ENCODE measurements around the gene RAB34. TPM values are rescaled to one million over a fixed set of nuclear protein-coding genes. Genes with fewer than 3 reads are reported as not detected.

RAB34 gene
- total RNA-seq, 3 donors from 2014 or later, result 105 to 129 (median 123) TPM

- no peaks in the 10 kb centered on the region for H3K27me3 ChIP-seq
- no peaks in the 10 kb centered on the region for H3K9me3 ChIP-seq
- no peak overlapping the region for H3K4me3 ChIP-seq
- no peak overlapping the region for H3K27ac ChIP-seq
- no peak for TF ChIP-seq POLR2A (IDR thresholded peaks at IDR 0.05)
- TF ChIP-seq POLR2AphosphoS5 (IDR thresholded peaks at IDR 0.05), result no peak
- TF ChIP-seq, protein P1, sequence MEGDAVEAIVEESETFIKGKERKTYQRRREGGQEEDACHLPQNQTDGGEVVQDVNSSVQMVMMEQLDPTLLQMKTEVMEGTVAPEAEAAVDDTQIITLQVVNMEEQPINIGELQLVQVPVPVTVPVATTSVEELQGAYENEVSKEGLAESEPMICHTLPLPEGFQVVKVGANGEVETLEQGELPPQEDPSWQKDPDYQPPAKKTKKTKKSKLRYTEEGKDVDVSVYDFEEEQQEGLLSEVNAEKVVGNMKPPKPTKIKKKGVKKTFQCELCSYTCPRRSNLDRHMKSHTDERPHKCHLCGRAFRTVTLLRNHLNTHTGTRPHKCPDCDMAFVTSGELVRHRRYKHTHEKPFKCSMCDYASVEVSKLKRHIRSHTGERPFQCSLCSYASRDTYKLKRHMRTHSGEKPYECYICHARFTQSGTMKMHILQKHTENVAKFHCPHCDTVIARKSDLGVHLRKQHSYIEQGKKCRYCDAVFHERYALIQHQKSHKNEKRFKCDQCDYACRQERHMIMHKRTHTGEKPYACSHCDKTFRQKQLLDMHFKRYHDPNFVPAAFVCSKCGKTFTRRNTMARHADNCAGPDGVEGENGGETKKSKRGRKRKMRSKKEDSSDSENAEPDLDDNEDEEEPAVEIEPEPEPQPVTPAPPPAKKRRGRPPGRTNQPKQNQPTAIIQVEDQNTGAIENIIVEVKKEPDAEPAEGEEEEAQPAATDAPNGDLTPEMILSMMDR (IDR thresholded peaks at IDR 0.05), result no peak
- H3K36me3 ChIP-seq, result peaks cover 6% of the 10 kb centered on the region
- no peak for DNase-seq (ENCODE audit: low spot score in 2 of 2)
- intact Hi-C loops (cut with DNase I; ENCODE audit: low total_unique reads), result no loop called here
- no peaks in the 10 kb centered on the region for H3K4me1 ChIP-seq
Measured at GRCh38 chr17:28704219-28704858, 13.3 kb downstream of the RAB34 start.

- Histone ChIP-seq H3K27me3 (no peaks in the 10 kb centered on the region), H3K36me3 (peaks cover 7% of the 10 kb centered on the region), H3K4me1 (no peaks in the 10 kb centered on the region), H3K4me3 (no peak overlapping the region), H3K9me3 (no peaks in the 10 kb centered on the region), H3K27ac (no peak overlapping the region)
- DNase-seq (ENCODE audit: low spot score in 2 of 2), result no peak
- intact Hi-C loops (cut with DNase I; ENCODE audit: low total_unique reads), result no loop called here
- TF ChIP-seq POLR2A (IDR thresholded peaks at IDR 0.05), result no peak
- TF ChIP-seq, protein P1 (IDR thresholded peaks at IDR 0.05), result no peak
- no peak for TF ChIP-seq POLR2AphosphoS5 (IDR thresholded peaks at IDR 0.05)
Measured at GRCh38 chr17:28703552-28704218, 14.0 kb downstream of the RAB34 start.

DNA sequence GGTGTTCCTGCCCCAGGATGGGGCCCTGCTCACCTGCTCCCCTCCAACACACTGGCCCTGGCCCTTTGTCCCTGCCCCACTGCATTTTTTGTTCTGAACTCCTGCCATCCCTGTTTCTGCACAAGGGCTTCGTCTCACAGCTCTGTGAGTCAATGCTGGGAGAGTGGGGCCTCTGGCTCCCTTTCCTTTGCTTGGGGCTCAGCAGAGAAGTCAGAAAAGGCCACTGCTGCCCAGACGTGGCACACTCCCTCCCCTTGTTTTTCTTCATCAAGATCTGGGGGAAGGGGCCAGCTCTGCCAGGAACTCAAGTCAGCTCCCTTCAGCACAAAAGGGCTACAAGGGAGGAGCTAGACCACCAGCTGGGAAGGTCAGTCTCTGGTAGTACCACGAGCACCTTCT, 14.9 kb downstream of the RAB34 start:
- no peak for DNase-seq (ENCODE audit: low spot score in 2 of 2)

DNA sequence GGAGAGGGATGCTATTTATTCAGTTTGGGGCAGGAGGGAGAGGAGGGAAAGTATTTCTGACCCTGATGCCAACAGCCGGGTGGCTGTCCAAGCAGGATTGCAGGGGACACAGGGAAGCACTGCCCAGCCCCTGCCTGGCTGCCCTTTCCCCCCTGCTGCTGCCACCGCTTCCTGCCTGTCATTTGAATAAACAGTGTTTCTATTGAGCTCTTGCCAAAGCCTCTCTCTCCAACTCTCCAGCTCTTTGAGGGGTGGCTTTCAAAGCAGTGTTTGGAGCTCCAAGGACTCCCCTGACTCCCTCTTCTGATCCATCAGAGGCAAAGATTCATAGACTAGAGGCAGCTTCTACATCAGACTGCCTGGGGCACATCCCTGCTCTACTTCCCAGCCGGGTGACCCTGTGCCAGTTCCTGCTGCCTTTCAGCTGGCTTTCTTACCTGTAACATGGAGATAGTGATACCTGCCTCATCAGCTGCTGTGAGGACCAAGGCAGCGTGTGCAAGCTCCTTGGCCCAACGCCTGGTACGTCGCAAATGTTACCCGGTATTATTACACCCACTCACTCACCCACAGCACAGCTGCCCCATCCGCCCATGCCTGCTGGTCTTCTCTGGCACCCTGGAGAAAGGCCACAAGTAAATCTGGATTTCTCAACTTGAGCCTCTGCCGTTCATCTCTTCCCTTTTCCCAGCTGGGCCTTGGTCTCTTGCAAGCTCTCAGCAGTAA, 15.5 kb downstream of the RAB34 start:
- Histone ChIP-seq H3K27ac (no peak overlapping the region), H3K27me3 (no peaks in the 10 kb centered on the region), H3K36me3 (peaks cover 19% of the 10 kb centered on the region), H3K4me3 (no peak overlapping the region), H3K9me3 (no peaks in the 10 kb centered on the region), H3K4me1 (no peaks in the 10 kb centered on the region)
- intact Hi-C loops (cut with DNase I; ENCODE audit: low total_unique reads), result no loop called here
- no peak for TF ChIP-seq POLR2A (IDR thresholded peaks at IDR 0.05)
- no peak for TF ChIP-seq POLR2AphosphoS5 (IDR thresholded peaks at IDR 0.05)
- TF ChIP-seq, protein P1 (IDR thresholded peaks at IDR 0.05), result no peak
- no peak for DNase-seq (ENCODE audit: low spot score in 2 of 2)

More for the DNA sequence above, 14.9 kb downstream of the RAB34 start:
- TF ChIP-seq POLR2AphosphoS5 (IDR thresholded peaks at IDR 0.05) (no peak), POLR2A (IDR thresholded peaks at IDR 0.05) (no peak)
- TF ChIP-seq, protein P1 (IDR thresholded peaks at IDR 0.05), result no peak
- H3K9me3 ChIP-seq, result no peaks in the 10 kb centered on the region
- H3K36me3 ChIP-seq, result peaks cover 16% of the 10 kb centered on the region
- intact Hi-C loops (cut with DNase I; ENCODE audit: low total_unique reads), result no loop called here
- H3K4me3 ChIP-seq, result no peak overlapping the region
- H3K27ac ChIP-seq, result no peak overlapping the region
- no peaks in the 10 kb centered on the region for H3K4me1 ChIP-seq
- no peaks in the 10 kb centered on the region for H3K27me3 ChIP-seq

Data from breast epithelium (tissue), 4 donors.